ENCODE data around the gene PITRM1.

DNA sequence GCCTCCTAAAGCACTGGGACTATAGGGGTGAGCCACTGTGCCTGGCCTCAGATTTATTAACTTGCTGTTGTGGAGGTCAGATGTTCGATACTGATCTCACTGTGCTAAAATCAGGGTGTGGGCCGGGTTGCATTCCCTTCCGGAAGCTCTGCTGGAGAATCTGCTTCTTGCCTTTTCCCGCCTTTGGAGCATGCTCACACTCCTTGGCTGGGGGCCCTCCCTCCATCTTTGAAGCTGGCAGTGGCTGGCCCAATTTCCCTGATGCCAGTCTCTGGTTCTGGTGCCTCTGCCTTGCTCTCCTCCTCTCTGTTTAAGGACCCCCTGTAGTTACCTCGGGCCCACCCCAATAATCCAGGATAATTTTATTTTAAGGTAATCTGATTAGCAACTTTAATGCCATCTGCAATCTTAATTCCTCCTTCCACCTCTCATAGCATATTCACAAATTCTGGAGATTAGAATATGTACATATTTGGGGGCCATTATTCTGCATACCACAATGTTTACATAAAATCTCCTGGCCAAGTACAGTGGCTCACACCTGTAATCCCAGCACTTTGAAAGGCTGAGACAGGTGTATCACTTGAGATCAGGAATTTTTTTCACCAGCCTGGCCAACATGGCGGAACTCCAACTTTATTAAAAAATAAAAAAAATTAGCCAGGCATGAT is 7.9 kb upstream of the PITRM1 start:
- TF ChIP-seq CTCF (IDR thresholded peaks at IDR 0.05; ENCODE audit: insufficient read depth, low read depth, low read length) = no peak
- TF ChIP-seq EZH2 (IDR thresholded peaks at IDR 0.05; ENCODE audit: insufficient read depth, low read length) = no peak

Measured in astrocyte (in vitro differentiated cells and primary cell).